Activated T-helper 17 cell treated with anti-CD3 and anti-CD28 coated beads, Interleukin-2, amount 50 U/mL, for 72 hours (primary cell): Measurements from ENCODE around the gene C3. TPM values are rescaled to one million over a fixed set of nuclear protein-coding genes. Genes with fewer than 3 reads are reported as not detected.
A peak's percentile ranks its signal among the peaks of the same experiment; 100 is the strongest.
"Not testable (repeated sequence)": the region's sequence is repeated elsewhere in the genome, so short reads cannot be mapped to it uniquely, and the experiment has no call there.

ENCODE experiments used
- ATAC-seq: fragments of 150-1000 bp; cut with Tn5 transposase; replicated peaks from 2 replicates; pipeline ENCODE4 v1.10.0; 2021; ENCODE audit warnings: mild to moderate bottlenecking, moderate library complexity
- H3K27ac Mint-ChIP-seq: one replicate; pipeline ENCODE4 v1.8.0; 2022; ENCODE audit warnings: mixed read lengths
- H3K27me3 Mint-ChIP-seq: one replicate; pipeline ENCODE4 v1.8.0; 2022; ENCODE audit warnings: mixed read lengths
- H3K36me3 Mint-ChIP-seq: one replicate; pipeline ENCODE4 v1.8.0; 2022; ENCODE audit warnings: low read depth, mild to moderate bottlenecking, mixed read lengths
- H3K4me1 Mint-ChIP-seq: one replicate; pipeline ENCODE4 v1.8.0; 2022; ENCODE audit warnings: mixed read lengths
- H3K4me3 Mint-ChIP-seq: one replicate; pipeline ENCODE4 v1.8.0; 2022; ENCODE audit warnings: mild to moderate bottlenecking, mixed read lengths
- H3K9me3 Mint-ChIP-seq: one replicate; pipeline ENCODE4 v1.8.0; 2022; ENCODE audit warnings: mixed read lengths
- total RNA-seq, 2 donors: library from RNA; stranded (reverse); gene quantifications; one replicate each; pipeline ENCODE4 v1.2.3, GENCODE V29; 2022

The C3 gene
- total RNA-seq, 2 donors from 2014 or later, result 0.99 to 4.3 TPM

DNA sequence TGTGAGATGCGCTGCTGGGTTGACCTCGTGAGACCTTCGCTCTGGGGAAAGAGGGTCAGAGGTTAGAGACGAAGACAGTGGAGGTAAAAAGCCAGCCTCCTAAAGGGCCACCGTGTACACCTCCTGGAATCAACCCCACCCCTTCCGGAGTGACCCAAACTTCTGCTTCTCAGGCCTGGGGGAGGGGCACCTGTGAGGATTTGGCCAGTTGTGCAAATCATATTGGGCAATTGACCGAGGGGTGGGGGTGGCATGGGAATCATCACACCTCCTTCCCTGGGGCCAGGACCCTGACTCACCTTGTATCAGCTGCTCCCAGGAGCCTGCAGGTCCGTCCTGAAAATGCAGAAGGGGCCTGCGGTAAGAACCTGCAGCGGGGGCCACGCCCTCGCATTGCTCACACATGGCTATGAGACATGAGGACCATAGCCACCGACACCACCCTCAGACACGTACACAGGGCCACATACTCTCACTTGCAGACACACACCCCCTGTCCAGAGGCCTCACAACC is 53.3 kb downstream of the C3 start:
- peaks cover 8% of the 10 kb centered on the region for H3K4me1 Mint-ChIP-seq
- peaks cover 3% of the 10 kb centered on the region for H3K36me3 Mint-ChIP-seq
- H3K27me3 Mint-ChIP-seq, result no peaks in the 10 kb centered on the region
- H3K4me3 Mint-ChIP-seq, result no peak overlapping the region
- peak overlapping the region; percentile 82 for H3K27ac Mint-ChIP-seq
- peak; percentile 24 for ATAC-seq
- no peaks in the 10 kb centered on the region for H3K9me3 Mint-ChIP-seq

DNA sequence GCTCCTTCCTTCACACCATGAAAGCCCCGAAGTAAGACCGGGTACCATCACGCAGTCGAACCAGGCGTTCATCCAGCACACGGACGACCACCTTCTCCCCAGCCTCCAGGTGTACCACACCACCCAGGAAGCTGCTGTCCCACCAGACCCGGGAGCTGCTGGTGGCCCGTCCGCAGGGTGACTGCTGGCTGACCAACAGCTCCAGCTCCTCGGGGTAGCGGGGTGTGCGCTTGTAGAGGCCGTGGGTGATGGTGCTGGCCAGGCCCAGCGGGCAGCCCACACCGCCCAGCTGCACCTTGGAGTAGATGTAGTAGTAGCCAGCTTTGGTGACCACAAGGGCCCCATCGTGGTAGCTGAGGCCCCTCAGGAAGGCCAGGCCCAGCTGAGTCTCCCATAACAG is 55.5 kb downstream of the C3 start:
- Mint-ChIP-seq H3K27ac (no peak overlapping the region), H3K4me3 (no peak overlapping the region), H3K36me3 (peaks cover 23% of the 10 kb centered on the region), H3K9me3 (no peaks in the 10 kb centered on the region), H3K4me1 (peaks cover 13% of the 10 kb centered on the region), H3K27me3 (no peaks in the 10 kb centered on the region)
- ATAC-seq, result no peak

DNA sequence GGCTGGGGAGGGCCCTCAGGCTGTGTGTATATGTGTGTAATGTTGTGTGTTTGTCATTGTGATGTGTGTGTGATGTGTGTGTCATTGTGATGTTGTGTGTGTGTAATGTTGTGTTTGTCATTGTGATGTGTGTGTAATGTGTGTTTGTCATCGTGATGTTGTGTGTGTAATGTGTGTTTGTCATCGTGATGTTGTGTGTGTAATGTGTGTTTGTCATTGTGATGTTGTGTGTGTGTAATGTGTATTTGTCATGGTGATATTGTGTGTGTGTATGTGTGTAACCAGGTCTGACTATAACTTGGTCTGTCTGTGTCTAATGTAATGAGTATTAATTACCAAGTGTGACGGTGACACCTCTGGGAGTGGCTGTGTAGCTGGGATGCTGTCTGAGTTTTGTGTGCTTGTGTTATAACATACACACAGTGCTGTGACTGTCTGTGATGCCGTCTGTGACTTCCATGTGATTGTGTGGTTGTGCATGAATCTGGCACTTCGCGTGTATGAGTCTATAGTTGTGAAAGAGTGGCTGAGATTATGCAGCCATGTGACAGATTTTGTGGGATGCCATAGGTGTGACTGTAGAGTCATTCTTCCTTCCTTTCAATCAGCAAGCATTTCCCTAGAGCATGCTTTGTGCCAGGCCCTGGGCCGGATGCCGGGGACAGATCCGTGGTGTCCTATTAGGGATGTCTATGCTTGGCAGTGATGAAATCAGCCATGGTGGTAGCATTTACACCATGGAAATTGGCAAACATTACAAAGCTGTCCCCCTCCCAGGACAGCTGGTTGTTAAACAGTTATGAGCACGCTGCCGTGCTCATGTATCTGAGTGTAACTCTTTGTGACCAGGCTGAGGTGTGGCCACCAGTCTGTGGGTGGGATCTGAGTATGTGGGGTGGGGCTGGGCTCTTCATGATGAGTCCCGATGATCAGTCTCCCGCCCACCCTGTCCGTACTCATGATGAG is 56.9 kb downstream of the C3 start:
- H3K4me1 Mint-ChIP-seq, result peaks cover 17% of the 10 kb centered on the region
- H3K27me3 Mint-ChIP-seq, result no peaks in the 10 kb centered on the region
- no peak overlapping the region for H3K4me3 Mint-ChIP-seq
- no peaks in the 10 kb centered on the region for H3K9me3 Mint-ChIP-seq
- no peak overlapping the region for H3K27ac Mint-ChIP-seq
- peaks cover 28% of the 10 kb centered on the region for H3K36me3 Mint-ChIP-seq
- peak; percentile 64 for ATAC-seq

DNA sequence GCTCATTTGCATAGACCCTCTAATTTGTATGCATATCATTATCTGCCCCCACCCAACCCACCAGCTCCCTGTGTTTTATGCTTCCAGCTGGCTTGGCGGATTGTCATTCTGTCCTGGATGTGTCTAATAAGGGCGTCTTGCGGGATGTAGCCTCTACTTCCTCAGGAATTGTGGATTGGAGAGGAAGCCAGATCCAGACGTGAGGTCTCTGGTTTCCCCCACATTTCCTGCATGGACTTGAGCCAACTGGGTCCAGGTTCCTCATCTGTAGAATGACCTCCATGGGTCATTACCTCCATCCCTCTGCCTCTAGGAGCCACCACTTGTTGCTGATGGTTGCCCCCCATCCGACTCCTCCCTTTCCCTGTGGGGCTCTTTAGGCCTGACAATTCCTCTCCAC is 57.7 kb downstream of the C3 start:
- Mint-ChIP-seq H3K9me3 (no peaks in the 10 kb centered on the region), H3K27ac (no peak overlapping the region), H3K4me3 (no peak overlapping the region), H3K36me3 (peaks cover 29% of the 10 kb centered on the region), H3K27me3 (no peaks in the 10 kb centered on the region), H3K4me1 (peaks cover 18% of the 10 kb centered on the region)
- no peak for ATAC-seq

DNA sequence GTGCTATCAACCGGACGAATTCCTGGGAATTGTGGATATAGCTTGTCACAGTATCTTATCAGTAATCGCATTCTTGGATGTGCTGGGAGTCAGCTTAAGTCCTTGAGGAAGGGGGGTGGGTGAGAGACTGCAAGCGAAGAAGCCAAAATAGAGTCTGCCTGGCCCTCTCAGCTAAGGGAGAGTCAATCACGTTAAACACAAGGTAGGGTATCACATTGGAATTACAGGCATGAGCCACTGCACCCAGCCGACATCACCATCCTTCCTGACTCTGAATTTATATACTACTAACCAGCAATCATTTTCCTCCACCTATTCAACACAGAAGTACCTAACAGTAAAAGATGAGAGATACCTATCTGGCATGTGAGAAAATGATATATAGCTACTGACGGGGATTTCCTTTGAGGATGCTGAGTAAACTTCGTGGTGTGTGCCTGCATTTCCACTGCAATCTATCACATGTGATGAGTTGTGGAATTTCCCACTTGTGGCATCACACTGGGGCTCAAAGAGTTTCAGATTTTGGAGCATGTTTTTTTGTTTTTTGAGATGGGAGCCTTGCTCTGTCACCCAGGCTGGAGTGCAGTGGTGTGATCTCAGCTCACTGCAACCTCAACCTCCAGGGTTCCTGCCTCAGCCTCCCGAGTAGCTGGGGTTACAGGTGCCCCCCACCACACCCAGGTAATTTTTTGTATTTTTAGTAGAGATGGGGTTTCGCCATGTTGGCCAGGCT is 58.8 kb downstream of the C3 start:
- not testable (repeated sequence) for H3K27ac Mint-ChIP-seq, H3K4me3 Mint-ChIP-seq, H3K9me3 Mint-ChIP-seq, H3K27me3 Mint-ChIP-seq
- peaks cover 15% of the 10 kb centered on the region for H3K4me1 Mint-ChIP-seq
- peaks cover 34% of the 10 kb centered on the region for H3K36me3 Mint-ChIP-seq
- ATAC-seq, result peak; percentile 76

DNA sequence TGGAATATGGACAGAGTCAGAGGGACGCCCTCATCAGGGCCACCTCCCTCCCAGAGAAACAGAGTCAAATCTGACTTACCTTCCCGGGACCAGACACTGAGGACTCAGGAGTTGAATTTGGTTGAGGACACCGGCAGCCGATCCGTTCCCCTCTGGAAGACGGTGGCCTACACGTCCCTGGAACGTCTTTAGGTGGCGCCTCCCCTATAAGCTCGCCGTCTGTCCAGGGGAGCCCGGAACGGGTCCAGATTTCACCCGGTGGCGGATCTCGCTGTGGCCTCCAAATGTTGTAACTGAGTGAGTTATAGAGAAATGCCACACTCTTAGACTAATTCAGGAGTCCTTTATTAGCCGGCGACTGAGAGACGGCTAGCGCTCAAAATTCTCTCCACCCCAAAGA is 59.5 kb downstream of the C3 start:
- H3K36me3 Mint-ChIP-seq, result peaks cover 34% of the 10 kb centered on the region
- no peaks in the 10 kb centered on the region for H3K27me3 Mint-ChIP-seq
- no peak overlapping the region for H3K27ac Mint-ChIP-seq
- H3K4me1 Mint-ChIP-seq, result peaks cover 15% of the 10 kb centered on the region
- H3K9me3 Mint-ChIP-seq, result no peaks in the 10 kb centered on the region
- no peak for ATAC-seq
- H3K4me3 Mint-ChIP-seq, result no peak overlapping the region

DNA sequence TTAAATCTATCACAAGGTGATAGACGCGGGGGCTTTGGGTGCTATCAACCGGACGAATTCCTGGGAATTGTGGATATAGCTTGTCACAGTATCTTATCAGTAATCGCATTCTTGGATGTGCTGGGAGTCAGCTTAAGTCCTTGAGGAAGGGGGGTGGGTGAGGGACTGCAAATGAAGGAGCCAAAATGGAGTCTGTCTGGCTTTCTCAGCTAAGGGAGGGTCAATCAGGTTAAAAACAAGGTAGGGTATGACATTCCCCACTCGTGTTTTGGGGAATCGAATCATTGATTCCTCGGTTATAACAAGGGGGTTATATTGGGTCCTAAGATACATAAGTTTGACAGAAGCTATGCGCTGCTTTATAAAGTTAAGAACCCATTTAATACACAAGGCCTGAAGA is 64.1 kb downstream of the C3 start:
- not testable (repeated sequence) for H3K27ac Mint-ChIP-seq, H3K27me3 Mint-ChIP-seq, H3K9me3 Mint-ChIP-seq, H3K4me3 Mint-ChIP-seq, ATAC-seq
- Mint-ChIP-seq H3K4me1 (peaks cover 34% of the 10 kb centered on the region), H3K36me3 (peaks cover 23% of the 10 kb centered on the region)

DNA sequence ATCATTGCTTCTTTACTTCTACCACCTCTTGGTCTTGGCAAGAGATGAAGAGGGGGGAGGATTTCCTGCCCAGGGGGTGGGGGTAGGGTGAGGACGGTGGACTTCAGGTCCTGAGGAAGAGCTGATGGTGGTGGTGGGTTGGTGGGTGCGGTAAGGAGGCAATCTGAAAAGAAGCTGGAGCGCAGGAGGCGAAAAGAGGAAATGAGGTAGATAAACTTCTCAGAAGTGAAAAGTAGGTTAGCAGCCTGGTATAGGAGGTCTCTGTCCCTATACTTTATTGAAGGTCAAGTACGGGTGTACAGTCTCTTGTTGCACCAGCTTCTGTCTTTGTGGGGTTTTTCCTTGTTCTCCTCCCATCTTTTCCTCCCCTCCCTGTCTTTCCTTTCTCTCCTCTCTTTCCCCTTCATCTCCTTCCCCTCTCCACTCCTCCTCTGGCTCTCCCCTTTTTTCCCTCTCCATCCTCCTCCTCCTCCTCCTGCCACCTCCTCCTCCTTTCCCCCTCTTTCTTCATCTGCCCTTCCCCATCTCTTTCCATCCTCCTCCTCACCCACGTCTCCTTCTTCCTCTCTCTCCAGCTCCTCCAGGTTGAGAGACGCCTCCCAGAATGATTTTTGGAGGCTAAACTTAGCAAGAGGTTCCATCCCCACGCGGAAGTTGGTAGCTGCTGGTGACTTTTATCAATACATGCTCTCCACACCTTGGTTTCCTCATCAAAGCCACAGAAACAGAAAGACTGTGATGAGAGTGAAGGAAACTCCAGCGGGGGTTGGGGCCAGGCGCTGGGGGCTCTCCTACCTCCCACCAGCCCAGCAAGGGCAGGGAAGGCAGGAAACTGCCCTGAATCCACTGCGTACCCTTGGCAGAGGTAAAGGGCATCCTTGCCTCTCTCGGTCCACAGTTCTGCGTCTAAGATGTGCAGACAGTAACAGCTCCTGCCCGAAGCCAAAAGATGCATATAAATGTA is 65.8 kb downstream of the C3 start:
- Mint-ChIP-seq H3K36me3 (peaks cover 11% of the 10 kb centered on the region), H3K27ac (peak overlapping the region; percentile 87), H3K4me3 (peak overlapping the region; percentile 76), H3K9me3 (no peaks in the 10 kb centered on the region), H3K4me1 (peaks cover 28% of the 10 kb centered on the region), H3K27me3 (no peaks in the 10 kb centered on the region)
- ATAC-seq, result peak; percentile 87

DNA sequence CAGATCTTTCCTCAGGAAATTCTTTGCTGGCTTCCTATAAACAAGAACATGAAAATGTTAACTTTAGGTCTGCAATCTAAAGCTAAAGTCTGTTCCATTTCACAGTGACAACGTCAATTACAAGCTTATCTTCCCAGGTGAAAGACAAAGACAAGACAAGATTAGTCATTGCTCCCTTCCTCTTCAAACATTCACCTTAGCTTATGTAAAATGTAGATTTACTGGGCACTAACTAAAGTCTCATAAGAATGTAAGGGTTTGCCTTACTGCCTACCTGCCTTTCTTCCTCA is 67.7 kb downstream of the C3 start:
- Mint-ChIP-seq H3K36me3 (peaks cover 5% of the 10 kb centered on the region), H3K4me3 (peak overlapping the region; percentile 76), H3K4me1 (peaks cover 29% of the 10 kb centered on the region), H3K27ac (no peak overlapping the region), H3K9me3 (no peaks in the 10 kb centered on the region), H3K27me3 (no peaks in the 10 kb centered on the region)
- ATAC-seq, result no peak

DNA sequence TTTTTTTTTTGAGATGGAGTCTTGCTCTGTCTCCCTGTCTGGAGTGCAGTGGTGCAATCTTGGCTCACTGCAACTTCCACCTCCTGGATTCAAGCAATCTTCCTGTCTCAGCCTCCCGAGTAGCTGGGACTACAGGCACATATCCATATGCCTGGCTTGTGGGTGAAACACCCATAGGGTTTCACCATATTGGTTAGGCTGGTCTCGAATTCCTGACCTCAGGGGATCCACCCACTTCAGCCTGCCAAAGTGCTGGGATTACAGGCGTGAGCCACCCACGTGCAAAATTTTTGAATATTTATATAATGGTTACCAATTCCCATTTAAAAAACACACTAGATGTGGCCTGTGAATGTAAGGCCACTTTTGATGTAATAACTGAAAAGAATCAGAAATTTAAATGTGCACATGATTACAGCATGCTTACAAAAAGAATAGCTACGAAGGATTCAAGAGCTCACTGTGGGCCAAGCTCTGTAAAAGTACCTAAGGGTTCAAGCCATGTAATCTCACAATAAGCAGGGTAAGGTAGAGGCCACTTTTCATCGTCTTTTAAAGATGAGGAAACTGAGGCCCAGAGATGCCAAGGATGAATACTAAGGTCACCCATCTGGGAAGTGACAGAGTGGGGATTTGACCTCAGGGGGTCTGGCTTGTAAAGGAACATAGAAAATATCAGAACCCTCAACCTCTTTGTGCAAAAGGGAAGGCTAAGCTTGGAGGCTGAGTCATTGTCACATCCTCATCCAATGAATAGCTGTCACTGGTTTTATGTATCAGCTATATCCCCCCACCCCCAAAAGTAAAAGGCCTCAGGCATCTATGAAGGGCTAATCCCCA is 68.3 kb downstream of the C3 start:
- Mint-ChIP-seq H3K4me3 (peak overlapping the region; percentile 76), H3K27me3 (no peaks in the 10 kb centered on the region), H3K9me3 (no peaks in the 10 kb centered on the region), H3K27ac (no peak overlapping the region), H3K4me1 (peaks cover 24% of the 10 kb centered on the region), H3K36me3 (no peaks in the 10 kb centered on the region)
- ATAC-seq, result no peak

DNA sequence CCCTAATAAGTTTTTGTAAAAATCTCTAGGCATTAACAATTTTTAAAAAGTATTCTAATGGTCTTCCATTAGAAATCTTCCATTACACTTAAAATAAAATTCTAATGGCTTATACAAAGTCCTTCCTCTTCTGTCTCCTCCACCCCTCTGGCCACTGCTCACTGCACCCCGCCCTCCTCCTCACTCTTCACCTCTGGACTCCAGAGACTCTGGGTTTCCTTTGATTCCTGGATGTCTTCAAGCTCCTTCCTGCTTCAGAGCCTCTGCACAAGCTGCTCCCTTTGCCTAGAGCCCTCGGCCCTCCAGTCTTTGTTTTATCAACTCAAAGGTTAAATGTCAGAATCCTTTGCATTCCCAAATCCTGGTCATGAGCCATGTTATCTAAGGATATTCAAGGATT is 71.3 kb downstream of the C3 start:
- H3K27me3 Mint-ChIP-seq, result no peaks in the 10 kb centered on the region
- ATAC-seq, result no peak
- H3K27ac Mint-ChIP-seq, result no peak overlapping the region
- H3K4me1 Mint-ChIP-seq, result peaks cover 27% of the 10 kb centered on the region
- no peaks in the 10 kb centered on the region for H3K9me3 Mint-ChIP-seq
- no peak overlapping the region for H3K4me3 Mint-ChIP-seq
- no peaks in the 10 kb centered on the region for H3K36me3 Mint-ChIP-seq

DNA sequence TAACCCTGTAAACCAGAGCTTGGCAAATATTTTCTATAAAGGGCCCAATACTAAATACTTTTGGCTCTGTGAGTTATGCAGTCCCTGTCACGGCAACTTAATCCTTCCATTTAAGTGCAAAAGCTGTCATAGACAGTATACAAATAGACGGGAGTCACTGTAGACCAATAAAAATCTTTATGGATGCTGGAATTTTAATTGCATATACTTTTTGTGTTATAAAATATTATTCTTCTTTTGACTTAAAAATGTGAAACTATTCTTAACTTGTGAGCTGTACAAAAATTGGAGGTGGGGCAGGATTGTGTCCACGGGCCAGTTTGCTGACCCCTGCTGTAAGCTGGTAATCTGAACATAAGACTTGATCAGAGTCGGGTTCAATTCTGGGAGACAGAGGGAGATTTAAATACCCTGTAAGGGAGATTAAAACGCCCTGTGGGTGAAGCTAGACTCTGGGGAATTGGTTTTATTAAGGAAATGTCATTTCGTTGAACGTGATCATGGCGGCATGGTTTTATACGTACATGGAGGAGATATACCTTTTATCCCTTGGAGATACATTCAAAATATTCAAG is 72.2 kb downstream of the C3 start:
- no peaks in the 10 kb centered on the region for H3K27me3 Mint-ChIP-seq
- H3K27ac Mint-ChIP-seq, result no peak overlapping the region
- H3K4me3 Mint-ChIP-seq, result no peak overlapping the region
- H3K36me3 Mint-ChIP-seq, result no peaks in the 10 kb centered on the region
- ATAC-seq, result no peak
- H3K9me3 Mint-ChIP-seq, result no peaks in the 10 kb centered on the region
- H3K4me1 Mint-ChIP-seq, result peaks cover 24% of the 10 kb centered on the region

DNA sequence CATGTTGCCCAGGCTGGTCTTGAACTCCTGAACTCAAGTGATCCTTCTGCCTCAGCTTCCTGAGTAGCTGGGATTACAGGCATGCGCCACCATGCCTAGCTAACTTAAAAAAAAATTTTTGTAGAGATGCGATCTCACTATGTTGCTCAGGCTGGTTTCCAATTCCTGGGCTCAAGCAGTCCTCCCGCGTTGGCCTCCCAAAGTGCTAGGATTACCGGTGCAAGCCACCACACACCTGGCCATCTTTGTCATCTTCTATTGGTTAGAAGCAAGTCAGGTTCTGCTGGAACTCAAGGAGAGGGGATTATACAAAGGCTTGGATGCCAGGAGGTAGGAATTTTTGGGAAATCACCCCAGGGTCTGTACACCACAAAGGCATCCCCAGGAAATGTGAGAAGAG is 75.7 kb downstream of the C3 start:
- Mint-ChIP-seq H3K4me1 (peaks cover 24% of the 10 kb centered on the region), H3K27ac (no peak overlapping the region)

More for the DNA sequence above, 75.7 kb downstream of the C3 start:
- no peak overlapping the region for H3K4me3 Mint-ChIP-seq
- H3K36me3 Mint-ChIP-seq, result no peaks in the 10 kb centered on the region
- ATAC-seq, result no peak
- H3K27me3 Mint-ChIP-seq, result no peaks in the 10 kb centered on the region
- H3K9me3 Mint-ChIP-seq, result no peaks in the 10 kb centered on the region
